Measurements from ENCODE around the gene TCP11.

Gene TCP11

DNA sequence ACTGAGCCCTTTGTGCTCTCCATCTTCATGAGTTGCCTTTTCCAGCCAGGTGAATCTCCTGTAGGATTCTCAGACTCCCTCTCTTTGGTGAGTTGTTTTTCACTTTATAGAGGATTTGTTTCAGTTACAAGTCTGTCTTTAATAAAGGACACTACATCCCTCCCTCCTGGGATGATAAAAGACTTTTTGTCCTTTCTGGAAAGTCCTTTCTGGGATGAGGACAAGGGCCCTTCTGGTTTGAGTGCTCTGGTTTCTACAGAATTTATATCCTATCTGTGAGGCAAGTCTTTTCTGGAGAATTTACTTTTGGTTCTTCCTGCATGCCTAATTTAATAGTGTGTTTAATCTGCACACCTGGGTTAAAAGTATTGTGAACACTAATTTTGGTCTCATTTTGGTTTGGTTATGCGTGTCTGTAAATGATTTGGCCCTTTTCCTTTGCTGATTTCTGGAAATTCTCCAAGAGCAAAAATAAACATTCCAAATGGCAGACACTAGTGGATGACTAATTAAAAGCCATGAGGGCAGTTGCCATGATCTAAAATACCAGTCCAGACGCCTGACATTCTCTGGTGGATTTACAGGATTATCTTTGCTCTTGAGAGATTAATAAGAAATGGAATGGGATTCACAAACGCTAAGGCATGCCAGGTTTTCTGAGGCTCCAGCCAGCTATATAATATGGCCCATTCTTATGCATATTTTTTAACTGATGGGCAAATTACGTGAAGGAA, 44.8 kb downstream of the TCP11 start:
- TF ChIP-seq, protein P1, sequence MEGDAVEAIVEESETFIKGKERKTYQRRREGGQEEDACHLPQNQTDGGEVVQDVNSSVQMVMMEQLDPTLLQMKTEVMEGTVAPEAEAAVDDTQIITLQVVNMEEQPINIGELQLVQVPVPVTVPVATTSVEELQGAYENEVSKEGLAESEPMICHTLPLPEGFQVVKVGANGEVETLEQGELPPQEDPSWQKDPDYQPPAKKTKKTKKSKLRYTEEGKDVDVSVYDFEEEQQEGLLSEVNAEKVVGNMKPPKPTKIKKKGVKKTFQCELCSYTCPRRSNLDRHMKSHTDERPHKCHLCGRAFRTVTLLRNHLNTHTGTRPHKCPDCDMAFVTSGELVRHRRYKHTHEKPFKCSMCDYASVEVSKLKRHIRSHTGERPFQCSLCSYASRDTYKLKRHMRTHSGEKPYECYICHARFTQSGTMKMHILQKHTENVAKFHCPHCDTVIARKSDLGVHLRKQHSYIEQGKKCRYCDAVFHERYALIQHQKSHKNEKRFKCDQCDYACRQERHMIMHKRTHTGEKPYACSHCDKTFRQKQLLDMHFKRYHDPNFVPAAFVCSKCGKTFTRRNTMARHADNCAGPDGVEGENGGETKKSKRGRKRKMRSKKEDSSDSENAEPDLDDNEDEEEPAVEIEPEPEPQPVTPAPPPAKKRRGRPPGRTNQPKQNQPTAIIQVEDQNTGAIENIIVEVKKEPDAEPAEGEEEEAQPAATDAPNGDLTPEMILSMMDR (conservative IDR thresholded peaks at IDR 0.05; ENCODE audit: low read depth, low read length) = no peak
- no peak overlapping the region for H3K4me3 ChIP-seq (ENCODE audit: low read depth, low read length)
- DNase-seq (ENCODE audit: low read depth) = peak; percentile 70

DNA sequence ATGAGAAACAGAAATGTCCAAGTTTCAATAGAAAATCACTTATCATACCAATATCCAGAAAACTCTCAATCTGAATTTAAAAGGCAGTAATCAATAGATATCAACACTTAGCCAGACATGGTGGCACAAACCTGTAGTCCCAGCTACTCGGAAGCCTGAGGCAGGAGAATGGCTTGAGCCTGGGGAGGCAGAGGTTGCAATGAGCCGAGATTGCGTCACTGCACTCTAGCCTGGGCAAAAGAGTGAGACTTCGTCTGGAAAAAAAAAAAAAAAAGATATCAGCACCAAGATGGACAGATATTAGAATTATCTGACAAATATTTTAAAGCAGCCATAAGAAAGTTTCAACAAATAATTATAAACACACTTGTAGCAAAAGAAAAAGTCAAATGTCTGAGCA, 47.0 kb downstream of the TCP11 start:
- H3K4me3 ChIP-seq (ENCODE audit: low read depth, low read length) = no peak overlapping the region
- TF ChIP-seq, protein P1 (conservative IDR thresholded peaks at IDR 0.05; ENCODE audit: low read depth, low read length) = no peak
- no peak for DNase-seq (ENCODE audit: low read depth)

DNA sequence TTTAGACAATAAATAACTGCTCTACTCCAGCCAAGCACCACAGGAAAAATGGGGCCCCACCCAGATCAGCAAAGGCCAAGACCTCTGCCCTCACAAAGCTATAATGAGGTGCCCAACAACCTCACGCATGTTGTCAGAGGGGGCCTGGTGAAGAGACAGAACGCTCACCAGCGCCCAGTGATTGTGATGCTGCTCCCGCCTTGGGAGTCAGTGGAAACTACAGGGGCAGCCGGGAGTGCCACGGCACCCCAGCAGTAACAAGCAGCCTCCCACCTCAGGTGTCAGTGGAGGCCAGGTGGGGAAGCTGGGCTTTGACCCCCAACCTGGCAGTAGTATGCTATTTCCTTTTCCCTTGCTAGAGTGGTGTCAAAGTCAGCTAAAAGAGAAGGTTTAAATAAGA, 47.4 kb downstream of the TCP11 start:
- DNase-seq (ENCODE audit: low read depth) = no peak
- no peak overlapping the region for H3K4me3 ChIP-seq (ENCODE audit: low read depth, low read length)
- TF ChIP-seq, protein P1 (conservative IDR thresholded peaks at IDR 0.05; ENCODE audit: low read depth, low read length) = no peak

DNA sequence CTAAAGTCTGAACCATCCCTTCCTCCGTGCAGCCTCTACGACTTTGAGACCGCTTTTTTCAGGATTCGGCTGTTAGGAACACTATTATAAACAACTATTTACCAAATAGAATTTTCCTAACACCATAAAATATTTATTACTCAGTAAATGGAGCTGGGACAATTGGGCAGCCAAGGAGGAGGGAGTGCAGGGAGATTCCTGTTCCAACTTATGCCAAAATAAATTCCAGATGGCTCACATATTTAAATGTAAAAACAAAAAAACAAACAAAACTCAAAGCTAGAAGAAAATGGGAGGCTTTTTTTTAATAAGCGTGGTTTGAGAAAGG, 48.1 kb downstream of the TCP11 start:
- no peak overlapping the region for H3K4me3 ChIP-seq (ENCODE audit: low read depth, low read length)
- TF ChIP-seq, protein P1 (conservative IDR thresholded peaks at IDR 0.05; ENCODE audit: low read depth, low read length) = no peak
- DNase-seq (ENCODE audit: low read depth) = no peak

DNA sequence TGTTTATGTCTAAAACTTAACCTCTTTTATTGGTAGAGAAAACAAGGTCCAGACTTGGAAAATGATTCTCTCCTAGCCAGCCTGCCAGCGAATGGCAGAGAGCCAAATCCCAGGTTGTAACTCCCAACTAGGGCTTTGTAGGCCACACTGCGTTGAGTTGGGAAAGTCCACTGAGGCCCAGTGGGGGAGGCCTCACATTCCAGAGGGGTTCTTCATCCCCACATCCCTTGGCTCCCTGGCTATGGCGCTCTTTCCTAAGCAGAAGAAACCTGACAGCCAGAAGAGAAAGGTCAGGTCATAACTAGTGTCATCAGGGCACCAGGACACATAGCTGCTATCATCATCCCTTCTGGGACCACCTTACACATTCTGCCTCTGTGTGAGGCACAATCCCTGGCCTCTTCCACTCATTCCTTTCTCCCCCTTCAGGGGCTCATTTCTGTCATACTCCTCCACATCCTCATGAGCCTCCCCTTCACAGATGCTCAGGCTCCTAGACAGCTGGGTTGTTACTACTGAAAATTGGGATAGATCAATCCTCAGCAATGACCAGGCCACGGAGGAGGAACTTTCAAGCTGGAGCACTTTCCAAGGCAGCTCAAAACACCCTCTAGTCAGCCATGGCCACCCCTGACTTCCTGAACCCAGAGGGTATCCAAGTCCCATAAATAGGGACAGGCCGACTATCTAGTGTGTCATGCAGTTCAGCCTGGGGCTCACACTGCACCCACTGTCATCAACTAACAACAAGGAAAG, 48.6 kb downstream of the TCP11 start:
- no peak overlapping the region for H3K4me3 ChIP-seq (ENCODE audit: low read depth, low read length)
- TF ChIP-seq, protein P1 (conservative IDR thresholded peaks at IDR 0.05; ENCODE audit: low read depth, low read length) = no peak
- DNase-seq (ENCODE audit: low read depth) = peak; percentile 61

DNA sequence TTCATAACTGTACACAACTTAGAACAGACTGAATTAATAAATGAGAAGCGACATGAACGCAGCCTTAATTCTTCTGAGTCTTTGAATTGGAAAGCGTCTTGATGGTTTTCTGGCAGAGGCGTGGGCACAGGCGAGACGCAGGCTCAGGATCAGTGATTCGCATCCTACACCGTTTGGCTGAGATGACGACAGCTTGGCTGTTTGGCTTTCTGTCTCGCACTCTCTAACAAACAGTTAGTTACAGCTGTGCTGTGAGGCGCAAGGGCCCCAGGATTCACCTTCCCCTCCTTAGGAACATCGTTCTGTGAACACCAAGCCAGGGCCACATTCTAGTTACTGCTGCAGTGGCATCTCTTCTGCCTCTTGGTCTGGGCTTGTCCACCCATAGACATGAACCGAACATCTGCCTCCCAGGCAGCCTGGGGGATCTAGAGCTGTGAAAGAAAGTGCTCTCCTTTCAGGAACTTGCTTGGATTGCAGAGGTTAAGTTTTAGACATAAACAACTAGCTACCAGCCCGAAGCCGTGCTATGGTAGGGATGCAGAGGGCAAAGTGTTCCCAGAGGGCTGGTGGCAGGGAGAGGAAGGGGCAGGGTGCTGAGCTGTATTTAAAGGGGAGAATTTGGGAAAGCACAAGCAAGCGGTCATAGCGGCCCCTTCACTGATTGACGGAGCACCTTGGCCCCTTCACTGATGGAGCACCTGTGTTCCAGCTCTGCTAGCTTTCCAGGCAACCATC, 49.6 kb downstream of the TCP11 start:
- TF ChIP-seq, protein P1 (conservative IDR thresholded peaks at IDR 0.05; ENCODE audit: low read depth, low read length) = no peak
- DNase-seq (ENCODE audit: low read depth) = no peak
- H3K4me3 ChIP-seq (ENCODE audit: low read depth, low read length) = no peak overlapping the region
